HG02870 (cell line): Measurements from ENCODE around the gene PMEPA1.
"Not testable (repeated sequence)": the region's sequence is repeated elsewhere in the genome, so short reads cannot be mapped to it uniquely, and the experiment has no call there.

ENCODE experiments used
- ATAC-seq: cut with Tn5 transposase; IDR thresholded peaks from one replicate; pipeline ENCODE4 v1.9.1; 2021; ENCODE audit warnings: mild to moderate bottlenecking, moderate library complexity; ENCODE audit not compliant: unreplicated experiment

Gene PMEPA1

GRCh38 chr20:57653546-57653900, 56.3 kb downstream of the PMEPA1 start:
- no peak for ATAC-seq

- ATAC-seq, result no peak
These were observed 56.9 kb downstream of the PMEPA1 start for GRCh38 chr20:57652606-57653545.

- ATAC-seq, result no peak
These were observed 57.8 kb downstream of the PMEPA1 start for GRCh38 chr20:57651881-57652605.

DNA sequence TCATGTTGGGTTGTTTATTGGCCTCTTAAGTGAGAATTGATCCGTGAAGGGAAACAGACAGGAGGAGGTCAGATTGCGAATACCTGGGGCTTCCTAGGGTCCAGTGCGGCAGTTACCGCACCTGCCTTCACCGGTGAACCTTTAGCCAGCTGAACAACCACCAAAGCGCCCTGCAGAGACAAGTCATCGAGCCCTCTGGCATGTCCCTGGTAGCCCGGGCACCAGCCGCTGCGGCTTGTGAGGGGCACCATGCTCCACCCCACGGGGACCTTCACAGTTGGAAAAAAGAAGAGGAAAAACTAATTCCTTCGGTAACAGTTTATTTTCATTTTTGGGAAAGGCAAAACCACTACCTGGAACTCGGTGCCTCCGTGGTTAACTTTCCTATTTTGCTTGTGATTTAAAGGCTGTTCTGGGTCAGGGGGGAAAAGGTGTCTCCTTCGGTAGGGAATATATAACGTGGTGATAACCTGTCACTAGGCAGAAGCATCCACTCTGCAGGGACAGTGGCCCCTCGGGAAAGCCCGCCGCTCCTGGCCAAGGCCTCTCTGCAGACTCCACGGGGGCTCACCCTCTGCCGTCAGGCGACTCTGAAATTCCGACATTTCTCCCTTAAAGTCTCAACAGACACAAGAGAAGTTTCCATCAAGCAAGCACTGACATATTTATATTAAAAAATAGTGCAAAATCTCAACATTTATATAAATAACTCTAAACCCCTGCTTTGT, 58.9 kb downstream of the PMEPA1 start:
- ATAC-seq, result no peak

GRCh38 chr20:57650266-57650665, 59.5 kb downstream of the PMEPA1 start:
- no peak for ATAC-seq

DNA sequence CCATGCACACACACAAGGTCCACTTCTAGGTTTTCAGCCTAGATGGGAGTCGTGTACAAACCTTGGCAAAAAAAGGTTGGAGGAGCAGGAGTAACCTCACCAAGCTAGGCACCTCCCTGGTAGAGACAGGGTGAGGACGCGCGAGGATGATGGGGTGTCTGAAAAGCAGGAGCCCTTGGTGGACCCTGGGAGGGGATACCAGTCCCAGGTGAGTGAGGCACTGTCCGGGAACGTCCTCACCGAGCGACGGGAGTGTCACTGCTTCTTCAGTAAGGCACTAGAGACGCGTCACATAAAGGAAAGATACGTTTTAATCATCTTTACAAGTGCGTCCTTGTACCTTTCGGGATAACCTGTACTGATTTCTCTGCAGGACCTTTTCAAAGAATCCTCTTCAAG, 60.2 kb downstream of the PMEPA1 start:
- no peak for ATAC-seq

- no peak for ATAC-seq
These were observed 60.8 kb downstream of the PMEPA1 start for GRCh38 chr20:57648878-57649616.

DNA sequence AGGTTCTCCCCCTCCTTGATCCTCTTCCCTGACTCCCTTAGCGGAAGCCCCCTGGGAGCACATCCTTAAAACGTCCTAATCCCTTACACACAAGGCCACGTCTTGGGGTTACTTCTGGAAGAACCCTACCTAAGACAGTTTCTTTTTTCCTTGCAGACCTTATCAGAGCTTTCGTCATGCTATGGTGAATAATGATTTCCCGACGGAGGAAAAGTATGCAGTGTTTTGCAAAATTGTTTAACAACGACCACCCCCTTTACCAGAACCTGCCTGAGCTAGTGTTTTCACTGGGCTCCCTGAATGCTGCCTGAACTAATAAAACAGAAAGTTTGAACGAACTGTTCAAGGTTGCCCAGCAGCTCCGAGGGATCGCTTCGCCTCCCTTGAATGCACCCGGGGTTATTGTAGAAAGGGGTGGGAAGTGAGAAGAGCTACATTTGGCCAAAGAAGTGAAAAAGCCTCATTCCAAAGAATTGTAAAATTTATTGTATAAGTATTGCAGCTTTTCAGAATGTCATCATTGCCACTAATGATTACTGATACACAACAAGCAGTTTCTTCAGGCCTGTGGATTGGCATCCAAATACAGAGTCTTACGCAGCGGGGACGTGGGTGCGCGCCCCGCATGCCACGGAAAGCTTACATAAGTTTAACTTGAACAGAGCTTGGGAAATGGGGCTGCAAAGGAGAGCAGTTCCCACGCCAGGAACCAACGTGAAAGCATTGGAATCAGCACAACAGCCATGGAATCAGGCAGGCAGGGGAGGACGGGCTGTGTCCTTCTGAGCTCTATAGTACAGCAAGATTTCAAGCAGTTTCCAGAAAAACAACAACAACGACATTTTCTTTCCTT, 61.7 kb downstream of the PMEPA1 start:
- ATAC-seq, result no peak

GRCh38 chr20:57647006-57647932, 62.5 kb downstream of the PMEPA1 start:
- no peak for ATAC-seq

DNA sequence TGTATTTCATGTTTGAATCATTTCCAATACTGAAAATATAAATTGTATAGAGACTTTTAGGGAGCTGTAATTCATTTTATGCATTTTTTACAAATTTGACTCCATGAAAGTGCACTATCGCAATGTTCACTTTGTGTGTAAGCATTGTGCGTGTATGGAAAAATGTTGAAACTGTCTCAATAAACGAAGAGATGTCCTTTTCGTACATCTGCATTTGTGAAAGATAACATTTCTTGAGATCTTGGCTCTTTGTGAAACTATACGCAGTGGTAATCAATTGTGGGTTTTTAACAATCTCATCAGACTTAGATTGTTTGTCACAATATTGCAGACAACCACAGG, 70.9 kb downstream of the PMEPA1 start:
- no peak for ATAC-seq

DNA sequence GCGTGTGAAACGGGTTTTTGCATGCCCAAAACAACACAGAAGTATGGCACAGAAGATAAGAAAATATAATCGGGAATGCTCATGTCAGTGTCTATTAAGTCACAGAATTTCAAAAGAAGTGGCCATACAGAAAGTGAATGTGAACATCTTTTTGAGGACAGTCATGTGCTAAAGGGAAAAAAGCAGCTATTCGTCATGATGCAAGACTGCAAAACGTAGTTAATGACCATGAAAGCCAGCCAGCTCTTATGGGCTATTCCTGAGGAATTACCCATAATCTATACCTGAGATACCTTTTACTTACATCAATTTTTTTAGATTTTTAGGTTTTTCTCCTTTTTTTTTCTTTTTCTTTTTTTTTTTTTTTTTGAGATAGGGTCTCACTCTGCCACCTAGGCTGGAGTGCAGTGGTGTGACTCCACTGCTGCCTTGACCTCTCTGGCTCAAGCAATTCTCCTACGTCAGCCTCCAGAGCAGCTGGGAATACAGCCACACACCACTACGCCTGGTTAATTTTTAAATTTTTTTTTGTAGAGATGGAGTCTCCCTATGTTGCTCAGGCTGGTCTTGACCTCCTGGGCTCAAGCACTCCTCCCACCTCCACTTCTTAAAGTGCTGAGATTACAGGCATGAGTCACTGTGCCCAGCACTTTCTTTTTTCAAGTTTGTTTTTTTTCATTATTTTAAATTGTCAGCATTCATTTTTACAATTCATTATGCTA, 71.5 kb downstream of the PMEPA1 start:
- no peak for ATAC-seq

GRCh38 chr20:57633945-57634491, 75.8 kb downstream of the PMEPA1 start:
- no peak for ATAC-seq

DNA sequence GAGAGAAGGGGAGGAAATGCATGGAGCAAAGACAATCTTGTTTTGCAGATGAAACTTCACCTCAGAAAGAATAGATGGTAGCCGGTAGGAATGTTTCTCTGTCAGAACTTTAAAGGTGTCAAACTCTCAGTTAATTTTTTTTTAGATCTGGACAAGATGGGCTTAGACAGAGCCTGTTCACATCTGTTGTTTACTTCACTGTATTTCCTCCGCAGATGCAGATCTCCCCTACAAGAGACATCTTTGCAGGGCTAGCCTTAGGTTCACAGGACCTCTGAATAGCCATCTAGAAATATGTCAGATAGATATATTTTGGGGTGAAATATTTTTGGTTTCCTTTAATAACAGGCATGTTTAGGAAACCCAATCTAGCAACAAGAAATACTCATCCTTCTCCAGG, 77.5 kb downstream of the PMEPA1 start:
- ATAC-seq, result no peak

- ATAC-seq, result no peak
These were observed 79.8 kb downstream of the PMEPA1 start for GRCh38 chr20:57630061-57630460.

DNA sequence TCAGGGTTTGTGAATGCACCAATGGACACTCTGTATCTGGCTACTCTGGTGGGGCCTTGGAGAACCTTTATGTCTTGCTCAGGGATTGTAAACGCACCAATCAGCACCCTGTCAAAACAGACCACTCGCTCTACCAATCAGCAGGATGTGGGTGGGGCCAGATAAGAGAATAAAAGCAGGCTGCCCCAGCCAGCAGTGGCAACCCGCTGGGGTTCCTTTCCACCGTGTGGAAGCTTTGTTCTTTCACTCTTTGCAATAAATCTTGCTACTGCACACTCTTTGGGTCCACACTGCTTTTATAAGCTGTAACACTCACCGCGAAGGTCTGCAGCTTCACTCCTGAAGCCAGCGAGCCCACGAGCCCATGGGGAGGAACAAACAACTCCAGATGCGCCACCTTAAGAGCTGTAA, 80.3 kb downstream of the PMEPA1 start:
- ATAC-seq, result not testable (repeated sequence)

DNA sequence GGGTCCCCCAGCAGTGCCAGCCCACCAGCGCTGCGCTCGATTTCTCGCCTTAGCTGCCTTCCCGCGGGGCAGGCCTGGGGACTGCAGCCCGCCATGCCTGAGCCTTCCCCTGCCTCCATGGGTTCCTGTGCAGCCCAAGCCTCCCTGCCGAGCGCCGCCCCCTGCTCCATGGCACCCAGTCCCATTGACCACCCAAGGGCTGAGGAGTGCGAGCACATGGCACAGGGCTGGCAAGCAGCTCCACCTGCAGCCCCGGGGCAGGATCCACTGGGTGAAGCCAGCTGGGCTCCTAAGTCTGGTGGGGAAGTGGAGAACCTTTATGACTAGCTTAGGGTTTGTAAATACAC, 80.9 kb downstream of the PMEPA1 start:
- ATAC-seq, result not testable (repeated sequence)

GRCh38 chr20:57628047-57628961, 81.5 kb downstream of the PMEPA1 start:
- no peak for ATAC-seq
